ENCODE measurements around the gene NKIRAS1.

DNA sequence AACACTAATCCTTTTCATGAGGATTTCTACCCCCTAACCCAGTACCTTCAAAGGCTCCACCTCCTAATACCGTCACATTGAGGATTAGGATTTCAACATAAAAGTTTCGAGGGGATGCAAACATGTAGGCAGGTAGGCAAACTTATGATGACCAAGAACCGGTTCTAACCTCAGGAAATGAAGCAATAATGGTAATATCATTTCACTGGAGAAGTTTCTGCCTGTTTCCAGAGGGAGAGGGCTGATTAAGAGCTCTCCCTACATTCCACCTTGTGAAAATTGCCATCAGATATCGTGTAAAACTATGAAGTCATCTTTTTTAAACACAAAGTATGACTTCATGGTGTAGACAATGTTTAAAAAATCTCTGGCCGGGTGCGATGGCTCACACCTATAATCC is 31.6 kb downstream of the NKIRAS1 start:
- no peak for TF ChIP-seq POLR2A (IDR thresholded peaks at IDR 0.05; ENCODE audit: low read depth, low read length)
- no peak for TF ChIP-seq TAF1 (IDR thresholded peaks at IDR 0.05; ENCODE audit: borderline replicate concordance, low read depth, low read length)
